HL-60 (cell line): ENCODE results near the gene LRMDA.

Experiments
- DNase-seq, 2 experiments: peaks; one replicate each; pipeline ENCODE4 v3.0.0-alpha.2; 2010 to 2020; ENCODE audit warnings: low read depth in 1 of 2, low spot score in 1 of 2
- H3K27ac ChIP-seq: fragments of 250-450 bp; sonication (Bioruptor Pico); replicated peaks from 2 replicates; pipeline ENCODE4 v1.5.1; 2020; ENCODE audit warnings: mild to moderate bottlenecking, moderate library complexity
- H3K27me3 ChIP-seq: fragments of 250-450 bp; sonication (Bioruptor Pico); 2 replicates; pipeline ENCODE4 v1.5.1; 2021; ENCODE audit warnings: mild to moderate bottlenecking, moderate library complexity; ENCODE audit not compliant: insufficient read depth, poor library complexity, severe bottlenecking
- H3K4me3 ChIP-seq: replicated peaks from 2 replicates; pipeline ENCODE4 v1.5.1; 2011; ENCODE audit warnings: mild to moderate bottlenecking, control low read depth, low read length; ENCODE audit not compliant: insufficient read depth
- GABPA ChIP-seq: IDR thresholded peaks from 2 replicates; pipeline ENCODE4 v1.6.1; 2012; ENCODE audit warnings: low read depth
- POLR2AphosphoS5 ChIP-seq: IDR thresholded peaks from 2 replicates; pipeline ENCODE4 v1.6.1; 2012; ENCODE audit warnings: low read depth
- SPI1 ChIP-seq: IDR thresholded peaks from 2 replicates; pipeline ENCODE4 v1.6.1; 2012; ENCODE audit warnings: low read depth, mild to moderate bottlenecking, borderline replicate concordance
- TF ChIP-seq, protein P1 (sequence below): IDR thresholded peaks from one replicate; pipeline ENCODE4 v1.5.1; 2011; ENCODE audit warnings: low read length, control low read depth, inconsistent platforms; ENCODE audit not compliant: insufficient read depth
- TF ChIP-seq, protein P2 (sequence below): IDR thresholded peaks from 2 replicates; pipeline ENCODE4 v1.6.1; 2012; ENCODE audit warnings: low read depth; ENCODE audit not compliant: insufficient replicate concordance

The LRMDA gene

DNA sequence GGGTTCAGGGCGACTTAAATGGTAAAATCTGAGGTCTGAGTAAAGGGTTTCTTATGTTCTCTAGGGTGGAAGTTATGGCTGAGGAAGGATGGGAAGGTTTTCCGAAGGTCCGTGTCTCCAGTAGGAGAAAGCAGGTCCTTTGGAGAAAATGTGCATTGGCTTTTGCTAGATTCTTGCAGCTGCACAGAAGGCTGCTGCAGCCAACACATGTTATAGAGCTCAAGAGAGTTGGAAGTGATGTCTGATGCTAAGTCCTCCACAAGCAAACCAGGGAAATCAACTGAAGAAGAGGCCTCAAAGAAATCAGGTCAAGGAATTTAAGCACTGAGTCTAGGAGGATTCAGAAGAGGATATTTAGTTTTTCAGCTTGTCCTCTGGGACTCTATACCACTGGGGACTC is 404.6 kb downstream of the LRMDA start:
- TF ChIP-seq, protein P1, sequence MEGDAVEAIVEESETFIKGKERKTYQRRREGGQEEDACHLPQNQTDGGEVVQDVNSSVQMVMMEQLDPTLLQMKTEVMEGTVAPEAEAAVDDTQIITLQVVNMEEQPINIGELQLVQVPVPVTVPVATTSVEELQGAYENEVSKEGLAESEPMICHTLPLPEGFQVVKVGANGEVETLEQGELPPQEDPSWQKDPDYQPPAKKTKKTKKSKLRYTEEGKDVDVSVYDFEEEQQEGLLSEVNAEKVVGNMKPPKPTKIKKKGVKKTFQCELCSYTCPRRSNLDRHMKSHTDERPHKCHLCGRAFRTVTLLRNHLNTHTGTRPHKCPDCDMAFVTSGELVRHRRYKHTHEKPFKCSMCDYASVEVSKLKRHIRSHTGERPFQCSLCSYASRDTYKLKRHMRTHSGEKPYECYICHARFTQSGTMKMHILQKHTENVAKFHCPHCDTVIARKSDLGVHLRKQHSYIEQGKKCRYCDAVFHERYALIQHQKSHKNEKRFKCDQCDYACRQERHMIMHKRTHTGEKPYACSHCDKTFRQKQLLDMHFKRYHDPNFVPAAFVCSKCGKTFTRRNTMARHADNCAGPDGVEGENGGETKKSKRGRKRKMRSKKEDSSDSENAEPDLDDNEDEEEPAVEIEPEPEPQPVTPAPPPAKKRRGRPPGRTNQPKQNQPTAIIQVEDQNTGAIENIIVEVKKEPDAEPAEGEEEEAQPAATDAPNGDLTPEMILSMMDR: no peak
- TF ChIP-seq SPI1 (no peak), POLR2AphosphoS5 (no peak), GABPA (no peak)
- TF ChIP-seq, protein P2, sequence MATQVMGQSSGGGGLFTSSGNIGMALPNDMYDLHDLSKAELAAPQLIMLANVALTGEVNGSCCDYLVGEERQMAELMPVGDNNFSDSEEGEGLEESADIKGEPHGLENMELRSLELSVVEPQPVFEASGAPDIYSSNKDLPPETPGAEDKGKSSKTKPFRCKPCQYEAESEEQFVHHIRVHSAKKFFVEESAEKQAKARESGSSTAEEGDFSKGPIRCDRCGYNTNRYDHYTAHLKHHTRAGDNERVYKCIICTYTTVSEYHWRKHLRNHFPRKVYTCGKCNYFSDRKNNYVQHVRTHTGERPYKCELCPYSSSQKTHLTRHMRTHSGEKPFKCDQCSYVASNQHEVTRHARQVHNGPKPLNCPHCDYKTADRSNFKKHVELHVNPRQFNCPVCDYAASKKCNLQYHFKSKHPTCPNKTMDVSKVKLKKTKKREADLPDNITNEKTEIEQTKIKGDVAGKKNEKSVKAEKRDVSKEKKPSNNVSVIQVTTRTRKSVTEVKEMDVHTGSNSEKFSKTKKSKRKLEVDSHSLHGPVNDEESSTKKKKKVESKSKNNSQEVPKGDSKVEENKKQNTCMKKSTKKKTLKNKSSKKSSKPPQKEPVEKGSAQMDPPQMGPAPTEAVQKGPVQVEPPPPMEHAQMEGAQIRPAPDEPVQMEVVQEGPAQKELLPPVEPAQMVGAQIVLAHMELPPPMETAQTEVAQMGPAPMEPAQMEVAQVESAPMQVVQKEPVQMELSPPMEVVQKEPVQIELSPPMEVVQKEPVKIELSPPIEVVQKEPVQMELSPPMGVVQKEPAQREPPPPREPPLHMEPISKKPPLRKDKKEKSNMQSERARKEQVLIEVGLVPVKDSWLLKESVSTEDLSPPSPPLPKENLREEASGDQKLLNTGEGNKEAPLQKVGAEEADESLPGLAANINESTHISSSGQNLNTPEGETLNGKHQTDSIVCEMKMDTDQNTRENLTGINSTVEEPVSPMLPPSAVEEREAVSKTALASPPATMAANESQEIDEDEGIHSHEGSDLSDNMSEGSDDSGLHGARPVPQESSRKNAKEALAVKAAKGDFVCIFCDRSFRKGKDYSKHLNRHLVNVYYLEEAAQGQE: no peak
- Histone ChIP-seq H3K27me3 (no peaks in the 10 kb centered on the region), H3K4me3 (no peak overlapping the region), H3K27ac (no peak overlapping the region)
- no peak for DNase-seq

DNA sequence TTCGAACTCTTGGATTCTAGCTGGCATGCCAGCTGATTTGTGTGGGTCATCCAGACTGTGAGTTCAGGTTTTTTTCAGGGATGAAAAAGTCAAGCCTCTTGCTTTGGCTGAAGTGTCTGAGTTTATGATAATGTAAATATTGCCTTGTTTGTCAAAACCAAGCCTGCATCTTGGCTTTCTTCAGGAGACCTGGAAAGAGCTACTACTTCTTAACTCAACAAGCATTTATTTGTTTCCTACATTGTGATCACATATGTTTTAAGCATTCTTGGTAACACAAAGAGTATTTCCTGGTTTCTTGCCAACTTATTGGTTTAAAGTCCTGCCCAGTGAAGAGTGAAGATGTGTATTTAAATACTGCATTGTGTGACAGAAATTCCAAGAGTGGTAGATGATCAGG is 407.1 kb downstream of the LRMDA start:
- TF ChIP-seq, protein P1: no peak
- TF ChIP-seq GABPA (no peak), SPI1 (no peak), POLR2AphosphoS5 (no peak)
- TF ChIP-seq, protein P2: no peak
- no peaks in the 10 kb centered on the region for H3K27me3 ChIP-seq
- no peak overlapping the region for H3K4me3 ChIP-seq
- H3K27ac ChIP-seq: no peak overlapping the region
- no peak for DNase-seq

DNA sequence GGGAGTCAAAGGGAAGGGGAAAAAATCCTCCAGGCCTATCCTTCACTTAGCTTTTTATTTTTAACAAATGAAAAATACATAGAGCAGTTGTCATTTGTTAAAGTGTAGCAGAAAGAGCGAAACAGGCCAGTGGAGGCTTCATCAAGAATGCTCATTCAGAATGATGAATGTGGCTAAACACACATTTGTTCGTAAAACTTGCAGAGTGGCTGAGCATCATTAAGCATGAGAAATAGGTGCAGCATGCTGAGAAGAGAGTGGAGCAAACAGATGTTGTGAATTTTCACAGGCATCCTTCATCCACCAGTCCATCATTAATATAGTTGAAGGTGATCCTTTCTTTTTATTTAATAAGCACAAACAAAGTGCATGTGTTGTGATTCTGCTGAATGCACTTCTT is 407.6 kb downstream of the LRMDA start:
- Histone ChIP-seq H3K27ac (no peak overlapping the region), H3K4me3 (no peak overlapping the region), H3K27me3 (no peaks in the 10 kb centered on the region)
- DNase-seq: no peak
- TF ChIP-seq GABPA: no peak
- TF ChIP-seq, protein P1: no peak
- TF ChIP-seq, protein P2: no peak
